Vagina (tissue), 2 donors: ENCODE results near the gene ARHGAP4. TPM values are rescaled to one million over a fixed set of nuclear protein-coding genes. Genes with fewer than 3 reads are reported as not detected.

ENCODE experiments used
- DNase-seq, 2 donors: peaks; one replicate each; pipeline ENCODE4 v3.0.0-alpha.2; 2017; ENCODE audit errors: extremely low spot score in 2 of 2
- H3K27ac ChIP-seq: fragments of 200-600 bp; sonication (generic); one replicate; pipeline ENCODE4 v1.5.1; 2019
- H3K27me3 ChIP-seq: fragments of 200-600 bp; sonication (generic); one replicate; pipeline ENCODE4 v1.5.1; 2019
- H3K36me3 ChIP-seq, 2 donors: fragments of 200-600 bp; sonication (generic); one replicate each; pipeline ENCODE4 v1.5.1; 2017 to 2019
- H3K4me1 ChIP-seq: fragments of 200-600 bp; sonication (generic); one replicate; pipeline ENCODE4 v1.5.1; 2019
- H3K4me3 ChIP-seq, 2 donors: fragments of 200-600 bp; sonication (generic); 1 replicate in 1 of 2; 2 replicates in 1 of 2; pipeline ENCODE4 v1.5.1; 2016 to 2019
- H3K9me3 ChIP-seq: fragments of 200-600 bp; sonication (generic); one replicate; pipeline ENCODE4 v1.5.1; 2019
- POLR2A ChIP-seq, 2 donors: fragments of 450-650 bp; IDR thresholded peaks; one replicate each; pipeline ENCODE4 v1.6.1; 2017; ENCODE audit warnings: antibody characterized with exemption in 2 of 2, mild to moderate bottlenecking in 2 of 2, moderate library complexity in 2 of 2
- POLR2AphosphoS5 ChIP-seq, 2 donors: sonication (generic); formaldehyde crosslinking; IDR thresholded peaks; one replicate each; pipeline ENCODE4 v1.9.0; 2017; ENCODE audit warnings: antibody characterized with exemption in 2 of 2, mild to moderate bottlenecking in 2 of 2, low read depth in 1 of 2; ENCODE audit not compliant: insufficient read depth in 1 of 2
- intact Hi-C: fragments of 100-400 bp; cut with DNase I; formaldehyde crosslinking; loops from one replicate; pipeline ENCODE4 v1.15.1; 2023
- total RNA-seq: library from RNA; depleted of rRNA; stranded (reverse); fragments of >200 nt; gene quantifications from one replicate; pipeline ENCODE4 v1.2.3, GENCODE V29; 2016
- TF ChIP-seq, protein P1 (sequence below), 3 experiments: fragments of 450-650 bp in 2 of 3; fragments of 200-600 bp in 1 of 3; sonication (generic) in 1 of 3; IDR thresholded peaks; one replicate each; pipeline ENCODE4 v1.5.1; 2017 to 2019; ENCODE audit warnings: antibody characterized with exemption in 3 of 3, mild to moderate bottlenecking in 2 of 3, moderate library complexity in 2 of 3

ARHGAP4 gene
- total RNA-seq, 1 donor from 2014 or later = 36.6 TPM

DNA sequence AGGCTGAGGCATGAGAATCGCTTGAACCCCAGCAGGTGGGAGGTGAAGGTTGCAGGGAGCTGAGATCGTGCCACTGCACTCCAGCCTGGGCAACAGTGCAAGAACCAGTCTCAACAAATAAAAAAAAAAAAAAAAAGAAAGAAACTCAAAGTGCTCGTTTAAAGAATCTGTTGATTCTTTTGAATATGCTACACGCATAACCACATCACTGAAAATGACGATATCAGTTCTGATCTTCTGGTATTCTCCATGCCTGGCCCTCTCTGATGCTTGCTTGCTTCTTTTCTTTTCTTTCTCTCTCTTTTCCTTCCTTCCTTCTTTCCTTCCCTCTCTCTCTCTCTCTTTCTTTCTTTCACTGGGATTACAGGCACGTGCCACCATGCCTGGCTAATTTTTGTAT, 14.3 kb downstream of the ARHGAP4 start:
- Histone ChIP-seq H3K36me3 (no peaks in the 10 kb centered on the region), H3K9me3 (no peaks in the 10 kb centered on the region), H3K4me3 (no peak overlapping the region), H3K27ac (no peak overlapping the region), H3K27me3 (no peaks in the 10 kb centered on the region), H3K4me1 (no peaks in the 10 kb centered on the region)
- intact Hi-C loops = no loop called here
- DNase-seq = no peak
- TF ChIP-seq, protein P1, sequence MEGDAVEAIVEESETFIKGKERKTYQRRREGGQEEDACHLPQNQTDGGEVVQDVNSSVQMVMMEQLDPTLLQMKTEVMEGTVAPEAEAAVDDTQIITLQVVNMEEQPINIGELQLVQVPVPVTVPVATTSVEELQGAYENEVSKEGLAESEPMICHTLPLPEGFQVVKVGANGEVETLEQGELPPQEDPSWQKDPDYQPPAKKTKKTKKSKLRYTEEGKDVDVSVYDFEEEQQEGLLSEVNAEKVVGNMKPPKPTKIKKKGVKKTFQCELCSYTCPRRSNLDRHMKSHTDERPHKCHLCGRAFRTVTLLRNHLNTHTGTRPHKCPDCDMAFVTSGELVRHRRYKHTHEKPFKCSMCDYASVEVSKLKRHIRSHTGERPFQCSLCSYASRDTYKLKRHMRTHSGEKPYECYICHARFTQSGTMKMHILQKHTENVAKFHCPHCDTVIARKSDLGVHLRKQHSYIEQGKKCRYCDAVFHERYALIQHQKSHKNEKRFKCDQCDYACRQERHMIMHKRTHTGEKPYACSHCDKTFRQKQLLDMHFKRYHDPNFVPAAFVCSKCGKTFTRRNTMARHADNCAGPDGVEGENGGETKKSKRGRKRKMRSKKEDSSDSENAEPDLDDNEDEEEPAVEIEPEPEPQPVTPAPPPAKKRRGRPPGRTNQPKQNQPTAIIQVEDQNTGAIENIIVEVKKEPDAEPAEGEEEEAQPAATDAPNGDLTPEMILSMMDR (IDR thresholded peaks at IDR 0.05) = no peak
- TF ChIP-seq POLR2AphosphoS5 (IDR thresholded peaks at IDR 0.05; ENCODE audit: insufficient read depth in 1 of 2, low read depth in 1 of 2) (no peak), POLR2A (IDR thresholded peaks at IDR 0.05) (no peak)

DNA sequence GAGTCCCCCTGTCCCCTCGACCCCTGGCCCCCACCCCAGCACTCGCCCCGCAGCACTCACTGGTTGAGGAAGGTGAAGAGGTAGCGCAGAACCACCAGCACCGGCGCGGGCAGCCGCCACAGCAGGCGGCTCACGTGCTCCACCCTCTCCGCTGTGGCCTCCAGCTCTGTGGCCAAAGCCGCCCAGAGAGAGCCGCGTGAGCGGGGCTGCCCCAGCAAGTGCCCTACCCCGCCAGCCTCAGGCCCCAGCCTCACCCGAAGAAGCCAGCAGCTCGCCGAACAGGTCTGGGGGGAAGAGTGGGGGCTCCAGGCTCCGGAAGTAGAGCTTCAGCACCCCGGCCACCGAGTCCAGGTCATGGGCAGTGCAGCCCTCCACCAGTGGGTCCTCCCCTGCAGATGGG, 15.6 kb downstream of the ARHGAP4 start:
- no peak overlapping the region for H3K4me3 ChIP-seq
- no peak for DNase-seq
- H3K36me3 ChIP-seq = no peaks in the 10 kb centered on the region
- no peaks in the 10 kb centered on the region for H3K9me3 ChIP-seq
- no peak for TF ChIP-seq POLR2AphosphoS5 (IDR thresholded peaks at IDR 0.05; ENCODE audit: insufficient read depth in 1 of 2, low read depth in 1 of 2)
- no peak for TF ChIP-seq POLR2A (IDR thresholded peaks at IDR 0.05)
- TF ChIP-seq, protein P1 (IDR thresholded peaks at IDR 0.05) = no peak
- intact Hi-C loops = no loop called here
- H3K4me1 ChIP-seq = no peaks in the 10 kb centered on the region
- H3K27ac ChIP-seq = no peak overlapping the region
- H3K27me3 ChIP-seq = no peaks in the 10 kb centered on the region

DNA sequence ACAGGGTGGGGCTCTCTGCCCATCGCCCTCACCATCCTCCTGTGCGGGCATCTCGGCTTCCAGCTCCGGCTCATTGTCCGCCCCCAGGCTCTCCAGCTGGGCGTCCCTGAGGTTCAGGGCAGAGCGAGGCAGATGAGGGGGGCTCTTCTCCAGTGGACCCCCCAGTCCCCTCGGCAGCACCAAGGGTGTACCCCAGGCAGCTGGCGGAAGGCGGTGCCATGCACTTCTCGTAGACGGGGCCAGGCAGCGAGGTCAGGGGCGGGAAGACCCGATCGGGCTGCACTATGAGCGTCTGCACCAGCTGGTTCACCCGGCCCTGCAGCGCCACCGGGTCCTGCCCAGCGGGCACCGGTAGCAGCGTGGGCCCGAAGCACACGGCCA, 16.1 kb downstream of the ARHGAP4 start:
- DNase-seq = no peak
- no peak overlapping the region for H3K4me3 ChIP-seq
- H3K4me1 ChIP-seq = no peaks in the 10 kb centered on the region
- no peaks in the 10 kb centered on the region for H3K27me3 ChIP-seq
- H3K27ac ChIP-seq = no peak overlapping the region
- no peaks in the 10 kb centered on the region for H3K9me3 ChIP-seq
- intact Hi-C loops = no loop called here
- TF ChIP-seq POLR2AphosphoS5 (IDR thresholded peaks at IDR 0.05; ENCODE audit: insufficient read depth in 1 of 2, low read depth in 1 of 2) (no peak), POLR2A (IDR thresholded peaks at IDR 0.05) (no peak)
- TF ChIP-seq, protein P1 (IDR thresholded peaks at IDR 0.05) = no peak
- H3K36me3 ChIP-seq = no peaks in the 10 kb centered on the region

DNA sequence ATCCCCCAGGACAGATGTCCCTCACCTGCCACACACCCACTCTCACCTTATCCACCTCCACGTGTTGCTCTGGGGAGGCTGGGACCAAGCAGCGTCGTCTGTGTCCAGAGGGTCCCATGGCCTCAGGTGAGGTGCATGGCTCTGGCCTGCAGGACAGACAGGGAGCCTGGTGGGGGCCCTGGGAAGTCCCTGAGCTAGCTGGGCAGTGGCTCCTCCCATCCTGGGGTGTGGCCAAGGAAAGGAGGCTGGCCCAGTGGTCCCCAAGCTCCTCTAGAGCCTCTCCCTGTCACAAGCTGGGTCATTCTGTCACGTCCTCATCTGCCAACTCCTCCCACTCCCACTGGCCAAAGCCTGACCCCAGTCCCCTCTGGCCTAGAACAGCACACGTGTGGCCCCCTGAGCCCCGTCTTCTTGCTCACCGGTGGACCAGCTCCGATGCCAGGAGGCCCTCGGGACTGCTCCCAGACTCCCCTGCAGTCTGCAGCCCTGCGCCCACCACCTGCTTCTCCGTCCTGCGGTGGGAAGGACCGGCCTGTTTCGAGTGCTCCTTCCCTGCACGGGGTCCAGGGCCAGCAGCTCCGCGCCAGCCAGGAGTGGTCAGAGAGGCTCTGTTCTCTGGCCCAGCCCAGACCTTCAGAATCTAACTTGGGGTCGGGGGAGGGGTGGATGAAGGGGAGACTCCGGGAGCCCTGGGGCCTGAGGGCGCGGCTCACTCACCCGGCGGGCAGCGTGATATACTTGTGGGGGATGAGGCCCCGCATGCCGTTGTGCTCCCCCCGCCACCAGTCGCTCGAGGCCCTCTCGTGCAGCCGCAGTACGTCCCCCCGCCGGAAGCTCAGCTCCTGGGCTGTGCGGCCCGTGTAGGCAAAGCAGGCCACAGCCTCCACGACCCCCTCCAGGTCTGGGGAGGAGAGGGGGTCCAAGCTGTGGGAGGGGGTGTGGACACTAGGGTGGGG, 16.8 kb downstream of the ARHGAP4 start:
- Histone ChIP-seq H3K4me1 (peaks cover 4% of the 10 kb centered on the region), H3K27me3 (no peaks in the 10 kb centered on the region), H3K4me3 (no peak overlapping the region), H3K9me3 (no peaks in the 10 kb centered on the region), H3K27ac (no peak overlapping the region), H3K36me3 (no peaks in the 10 kb centered on the region)
- no peak for DNase-seq
- intact Hi-C loops = no loop called here
- TF ChIP-seq, protein P1 (IDR thresholded peaks at IDR 0.05) = no peak
- TF ChIP-seq POLR2AphosphoS5 (IDR thresholded peaks at IDR 0.05; ENCODE audit: insufficient read depth in 1 of 2, low read depth in 1 of 2) (no peak), POLR2A (IDR thresholded peaks at IDR 0.05) (no peak)
